GM12878 (cell line): ENCODE results near the gene NARF. TPM values are rescaled to one million over a fixed set of nuclear protein-coding genes. Genes with fewer than 3 reads are reported as not detected.

Source experiments
- BACH1 ChIP-seq: fragments of 450-650 bp; IDR thresholded peaks from 2 replicates; pipeline ENCODE4 v1.6.1; 2017; ENCODE audit warnings: mild to moderate bottlenecking, borderline replicate concordance
- HCFC1 ChIP-seq: fragments of 150-350 bp; IDR thresholded peaks from 2 replicates; pipeline ENCODE4 v1.6.1; 2014; ENCODE audit warnings: low read length
- HDAC6 ChIP-seq: fragments of 200-600 bp; sonication (generic); IDR thresholded peaks from one replicate; pipeline ENCODE4 v1.8.0; 2017; ENCODE audit warnings: antibody characterized with exemption; ENCODE audit not compliant: unreplicated experiment
- NFXL1 ChIP-seq: fragments of 450-650 bp; IDR thresholded peaks from 2 replicates; pipeline ENCODE4 v1.6.1; 2017; ENCODE audit warnings: antibody characterized with exemption, mild to moderate bottlenecking, borderline replicate concordance
- PRDM15 ChIP-seq: fragments of 450-650 bp; formaldehyde crosslinking; IDR thresholded peaks from 2 replicates; pipeline ENCODE4 v1.4.0; 2020; ENCODE audit warnings: mild to moderate bottlenecking, moderate library complexity
- RUNX3 ChIP-seq: IDR thresholded peaks from 2 replicates; pipeline ENCODE4 v1.6.1; 2012; ENCODE audit warnings: low read length, inconsistent platforms
- ZNF687 ChIP-seq: fragments of 450-650 bp; IDR thresholded peaks from 2 replicates; pipeline ENCODE4 v1.6.1; 2017; ENCODE audit warnings: mild to moderate bottlenecking, moderate library complexity
- polyA plus RNA-seq, 11 experiments: library from polyadenylated mRNA; depleted of rRNA in 4 of 11; unstranded in 6 of 11; stranded (reverse) in 5 of 11; fragments of >200 nt; fragmentation: Nextera tagmentation in 4 of 11; fragmentation: Illumina TruSeq in 1 of 11; extraction: Ambion mirVana in 4 of 11; extraction: Trizol in 1 of 11; gene quantifications; 1 replicate in 1 of 11; 2 replicates in 10 of 11; pipeline versions ENCODE4 v1.2.1 to v1.2.3, GENCODE V29; 2011 to 2016; ENCODE audit warnings: inconsistent platforms in 2 of 11, missing spikeins in 2 of 11, low read depth in 1 of 11
- total RNA-seq, 4 experiments: library from RNA; depleted of rRNA in 3 of 4; stranded (reverse); fragments of >200 nt in 3 of 4; fragmentation: Illumina TruSeq in 1 of 4; extraction: Trizol in 1 of 4; gene quantifications; 2 replicates each; pipeline versions ENCODE4 v1.2.1 to v1.2.3, GENCODE V29; 2013 to 2021

NARF gene
- total and polyA plus RNA-seq, 10 of the 15 experiments (the other 5 are each of a cell fraction or from before 2014, with no cell fraction given), result 16.7 to 126 (median 47.5) TPM

DNA sequence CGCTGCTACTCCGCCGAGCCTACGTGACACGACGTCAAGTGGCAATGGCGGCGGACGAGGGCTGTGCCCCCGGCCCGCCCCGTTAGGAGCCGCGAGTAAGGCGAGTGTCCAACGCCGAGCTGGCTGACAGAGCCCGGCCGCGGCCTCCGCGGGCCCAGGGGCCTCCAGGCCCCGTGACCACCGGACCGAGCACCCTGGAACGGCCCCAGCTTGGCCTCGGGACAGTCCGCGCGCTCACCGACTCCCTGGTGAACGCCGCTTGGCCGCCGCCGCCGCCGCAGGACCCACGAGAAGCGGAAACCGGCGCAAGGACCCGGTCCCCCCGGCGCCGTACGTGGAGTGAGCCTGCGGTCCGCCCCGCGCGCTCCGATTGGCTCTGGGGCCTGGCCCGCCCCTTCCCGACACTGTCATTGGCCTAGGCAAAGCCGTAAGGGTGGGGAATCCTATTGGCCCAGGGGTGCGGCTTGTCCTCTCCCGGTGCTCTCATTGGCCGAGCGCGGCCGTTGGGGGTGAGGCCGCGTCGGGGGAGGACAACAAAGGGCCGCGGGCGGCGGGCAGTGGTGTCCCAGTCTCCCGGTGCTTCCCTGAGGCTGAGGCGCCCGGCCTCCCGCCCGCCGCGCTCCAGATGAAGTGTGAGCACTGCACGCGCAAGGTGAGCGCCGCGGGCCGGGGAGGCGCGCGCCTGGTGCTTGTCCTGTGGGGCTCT, at the start of gene NARF (continued):
- TF ChIP-seq ZNF687, result peak; percentile 84; the same call in 1 of the 2 replicates
- TF ChIP-seq BACH1, result peak; percentile 91
- no peak for TF ChIP-seq PRDM15 (CRISPR knock-in tag)
- peak; percentile 52; the same call in 1 of the 2 replicates for TF ChIP-seq RUNX3
- no peak for TF ChIP-seq NFXL1
- TF ChIP-seq HCFC1, result no peak
- peak; percentile 22 for TF ChIP-seq HDAC6
- TF ChIP-seq, all 136 proteins: peak for 45
